K562 (cell line): ENCODE measurements around the gene VARS1. TPM values are rescaled to one million over a fixed set of nuclear protein-coding genes. Genes with fewer than 3 reads are reported as not detected.
A peak's percentile ranks its signal among the peaks of the same experiment; 100 is the strongest.

Experiments used
- DIDO1 ChIP-seq: fragments of 450-650 bp; IDR thresholded peaks from 2 replicates; pipeline ENCODE4 v1.6.1; 2016; ENCODE audit warnings: low read depth, missing biosample characterization, missing genetic modification characterization
- ESRRA ChIP-seq: fragments of 450-650 bp; IDR thresholded peaks from 2 replicates; pipeline ENCODE4 v1.6.1; 2014; ENCODE audit warnings: low read depth, mild to moderate bottlenecking, moderate library complexity, borderline replicate concordance
- GATA2 ChIP-seq: sonication (generic); formaldehyde crosslinking; IDR thresholded peaks from 2 replicates; pipeline ENCODE4 v1.4.0; 2020; ENCODE audit warnings: mild to moderate bottlenecking, missing genetic modification reagents
- GTF2F1 ChIP-seq: IDR thresholded peaks from 2 replicates; pipeline ENCODE4 v1.6.1; 2011; ENCODE audit warnings: low read depth, low read length, improper control_type of control experiment
- JUNB ChIP-seq: fragments of 450-650 bp; formaldehyde crosslinking; conservative IDR thresholded peaks from 2 replicates; pipeline ENCODE4 v1.4.0; 2020; ENCODE audit warnings: mild to moderate bottlenecking
- JUND ChIP-seq, 2 experiments: IDR thresholded peaks; 2 replicates in 1 of 2; 3 replicates in 1 of 2; pipeline ENCODE4 v1.6.1; 2011; ENCODE audit warnings: borderline replicate concordance in 2 of 2, low read depth in 2 of 2, low read length in 2 of 2, improper control_type of control experiment in 1 of 2, missing biosample characterization in 1 of 2, missing genetic modification characterization in 1 of 2, missing genetic modification reagents in 1 of 2
- NR2C1 ChIP-seq, 2 experiments: fragments of 450-650 bp; IDR thresholded peaks; 2 replicates each; pipeline ENCODE4 v1.6.1; 2017; ENCODE audit warnings: mild to moderate bottlenecking in 2 of 2, antibody characterized with exemption in 1 of 2, inconsistent platforms in 1 of 2, missing compliant biosample characterization in 1 of 2, missing genetic modification characterization in 1 of 2
- PTTG1 ChIP-seq: fragments of 450-650 bp; IDR thresholded peaks from 2 replicates; pipeline ENCODE4 v1.6.1; 2016; ENCODE audit warnings: low read depth, mild to moderate bottlenecking, missing genetic modification characterization, missing compliant biosample characterization
- RAD51 ChIP-seq: fragments of 450-650 bp; IDR thresholded peaks from 2 replicates; pipeline ENCODE4 v1.7.1; 2016; ENCODE audit warnings: low read depth, mild to moderate bottlenecking, borderline replicate concordance
- SMAD4 ChIP-seq: fragments of 250-450 bp; sonication (Bioruptor Pico); conservative IDR thresholded peaks from 2 replicates; pipeline ENCODE4 v1.8.0; 2021; ENCODE audit warnings: inconsistent platforms, mild to moderate bottlenecking, moderate library complexity
- THRAP3 ChIP-seq: fragments of 450-650 bp; IDR thresholded peaks from 2 replicates; pipeline ENCODE4 v1.6.1; 2016; ENCODE audit warnings: mild to moderate bottlenecking, inconsistent platforms, borderline replicate concordance
- XRCC4 ChIP-seq: IDR thresholded peaks from one replicate; pipeline ENCODE4 v1.6.1; 2011; ENCODE audit not compliant: insufficient read depth, insufficient read length; ENCODE audit errors: extremely low read depth
- ZNF507 ChIP-seq: conservative IDR thresholded peaks from 2 replicates; pipeline ENCODE4 v1.6.1; 2017; ENCODE audit warnings: missing genetic modification characterization, missing compliant biosample characterization
- ZNF644 ChIP-seq: fragments of 200-800 bp; sonication (Bioruptor generic); IDR thresholded peaks from 2 replicates; pipeline ENCODE4 v1.6.1; 2016; ENCODE audit warnings: low read depth, missing genetic modification characterization, missing compliant biosample characterization
- polyA plus RNA-seq, 8 experiments: library from polyadenylated mRNA; depleted of rRNA in 4 of 8; stranded (reverse) in 5 of 8; unstranded in 3 of 8; fragments of >200 nt; fragmentation: Nextera tagmentation in 2 of 8; fragmentation: Illumina TruSeq in 1 of 8; extraction: Ambion mirVana in 2 of 8; extraction: Trizol in 1 of 8; gene quantifications; 2 replicates each; pipeline versions ENCODE4 v1.2.1 to v1.2.3, GENCODE V29; 2011 to 2014; ENCODE audit warnings: inconsistent platforms in 1 of 8, missing spikeins in 1 of 8
- total RNA-seq, 7 experiments: library from RNA; depleted of rRNA in 6 of 7; stranded (reverse); fragments of >200 nt in 6 of 7; fragmentation: Illumina TruSeq in 2 of 7; extraction: Trizol in 2 of 7; gene quantifications; 2 replicates each; pipeline versions ENCODE4 v1.2.1 to v1.2.3, GENCODE V29; 2011 to 2021; ENCODE audit warnings: low replicate concordance in 1 of 7
- TF ChIP-seq, protein P1 (sequence below): fragments of 150-350 bp; IDR thresholded peaks from 2 replicates; pipeline ENCODE4 v1.6.1; 2014; ENCODE audit warnings: low read depth, mild to moderate bottlenecking, low read length, borderline replicate concordance
- TF ChIP-seq, protein P2 (sequence below): IDR thresholded peaks from 2 replicates; pipeline ENCODE4 v1.6.1; 2014; ENCODE audit warnings: antibody characterized with exemption
- TF ChIP-seq, protein P3 (sequence below): fragments of 450-650 bp; IDR thresholded peaks from 2 replicates; pipeline ENCODE4 v1.6.1; 2016; ENCODE audit warnings: low read depth, mild to moderate bottlenecking, moderate library complexity
- TF ChIP-seq, protein P4 (sequence below): fragments of 250-450 bp; sonication (Bioruptor Pico); IDR thresholded peaks from 2 replicates; pipeline ENCODE4 v1.5.0; 2020; ENCODE audit warnings: mild to moderate bottlenecking, borderline replicate concordance

VARS1 gene
- total and polyA plus RNA-seq, 9 of the 15 experiments (the other 6 are each of a cell fraction or from before 2014, with no cell fraction given), result 2.9 to 488 (median 130) TPM

DNA sequence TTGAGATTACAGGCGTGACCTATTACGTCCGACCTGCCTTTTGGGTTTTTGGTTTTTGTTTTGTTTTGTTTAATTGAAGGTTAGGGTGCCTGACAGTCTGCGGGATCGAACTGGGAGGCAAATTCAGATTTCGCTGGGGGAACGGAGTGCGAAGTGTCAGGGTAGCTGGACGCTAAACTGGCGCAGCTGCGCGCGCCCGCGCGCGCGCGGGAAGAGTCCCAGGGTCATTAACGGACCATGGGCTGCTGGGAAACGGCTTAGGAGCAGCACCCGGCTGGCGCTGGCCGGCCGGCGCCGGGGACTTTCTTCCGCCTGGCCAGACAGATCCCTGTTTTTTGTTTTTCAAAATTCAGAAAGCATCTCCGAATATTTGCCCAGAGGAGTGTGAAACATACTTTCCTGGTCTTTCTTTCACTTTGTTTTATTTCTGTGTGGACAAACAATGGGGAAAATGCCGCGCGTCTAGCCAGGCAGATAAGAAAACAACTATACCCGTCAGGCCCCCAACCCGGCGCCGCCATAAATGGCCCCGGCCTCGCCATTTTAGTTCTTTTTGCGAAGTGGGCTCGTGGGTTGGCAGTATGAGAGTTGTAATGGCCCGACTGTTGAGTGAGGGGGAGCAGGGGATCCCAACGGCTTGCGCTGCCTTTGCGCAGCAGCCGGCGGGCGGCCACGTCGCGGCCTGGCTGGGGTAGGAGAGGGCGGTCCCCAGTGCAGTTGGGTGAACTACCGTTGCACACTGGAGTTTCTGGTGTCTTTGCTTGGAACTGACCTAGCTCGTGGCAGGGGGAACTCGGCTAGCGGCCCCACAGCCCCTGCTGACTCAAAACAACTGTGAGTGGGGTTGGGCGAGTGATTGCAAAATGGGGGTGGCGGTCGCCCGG is 39.1 kb upstream of the VARS1 start (continued):
- TF ChIP-seq, protein P1, sequence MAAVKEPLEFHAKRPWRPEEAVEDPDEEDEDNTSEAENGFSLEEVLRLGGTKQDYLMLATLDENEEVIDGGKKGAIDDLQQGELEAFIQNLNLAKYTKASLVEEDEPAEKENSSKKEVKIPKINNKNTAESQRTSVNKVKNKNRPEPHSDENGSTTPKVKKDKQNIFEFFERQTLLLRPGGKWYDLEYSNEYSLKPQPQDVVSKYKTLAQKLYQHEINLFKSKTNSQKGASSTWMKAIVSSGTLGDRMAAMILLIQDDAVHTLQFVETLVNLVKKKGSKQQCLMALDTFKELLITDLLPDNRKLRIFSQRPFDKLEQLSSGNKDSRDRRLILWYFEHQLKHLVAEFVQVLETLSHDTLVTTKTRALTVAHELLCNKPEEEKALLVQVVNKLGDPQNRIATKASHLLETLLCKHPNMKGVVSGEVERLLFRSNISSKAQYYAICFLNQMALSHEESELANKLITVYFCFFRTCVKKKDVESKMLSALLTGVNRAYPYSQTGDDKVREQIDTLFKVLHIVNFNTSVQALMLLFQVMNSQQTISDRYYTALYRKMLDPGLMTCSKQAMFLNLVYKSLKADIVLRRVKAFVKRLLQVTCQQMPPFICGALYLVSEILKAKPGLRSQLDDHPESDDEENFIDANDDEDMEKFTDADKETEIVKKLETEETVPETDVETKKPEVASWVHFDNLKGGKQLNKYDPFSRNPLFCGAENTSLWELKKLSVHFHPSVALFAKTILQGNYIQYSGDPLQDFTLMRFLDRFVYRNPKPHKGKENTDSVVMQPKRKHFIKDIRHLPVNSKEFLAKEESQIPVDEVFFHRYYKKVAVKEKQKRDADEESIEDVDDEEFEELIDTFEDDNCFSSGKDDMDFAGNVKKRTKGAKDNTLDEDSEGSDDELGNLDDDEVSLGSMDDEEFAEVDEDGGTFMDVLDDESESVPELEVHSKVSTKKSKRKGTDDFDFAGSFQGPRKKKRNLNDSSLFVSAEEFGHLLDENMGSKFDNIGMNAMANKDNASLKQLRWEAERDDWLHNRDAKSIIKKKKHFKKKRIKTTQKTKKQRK, result 0 out of 2 replicates have a peak, but pooled peaks have one; percentile 11
- TF ChIP-seq DIDO1 (tag) (peak; percentile 52), GATA2 (0 out of 2 replicates have a peak, but pooled peaks have one; percentile 22), NR2C1 (IDR thresholded peaks at IDR 0.05) (no peak), NR2C1 (tag; IDR thresholded peaks at IDR 0.05) (peak; percentile 92), XRCC4 (no peak), ZNF644 (tag) (peak; percentile 92), JUNB (CRISPR knock-in tag) (no peak; the same call in 1 of the 2 replicates), JUND (IDR thresholded peaks at IDR 0.05; ENCODE audit: borderline replicate concordance, low read depth, low read length) (no peak; the same call in 1 of the 2 replicates), JUND (tag; IDR thresholded peaks at IDR 0.05; ENCODE audit: borderline replicate concordance, low read depth, low read length) (peak; percentile 62; the same call in 2 of the 3 replicates), GTF2F1 (peak; percentile 99), PTTG1 (tag) (no peak), THRAP3 (no peak), RAD51 (0 out of 2 replicates have a peak, but pooled peaks have one; percentile 12), SMAD4 (CRISPR knock-in tag) (peak; percentile 97), ESRRA (peak; percentile 64), ZNF507 (no peak)
- TF ChIP-seq, protein P2, sequence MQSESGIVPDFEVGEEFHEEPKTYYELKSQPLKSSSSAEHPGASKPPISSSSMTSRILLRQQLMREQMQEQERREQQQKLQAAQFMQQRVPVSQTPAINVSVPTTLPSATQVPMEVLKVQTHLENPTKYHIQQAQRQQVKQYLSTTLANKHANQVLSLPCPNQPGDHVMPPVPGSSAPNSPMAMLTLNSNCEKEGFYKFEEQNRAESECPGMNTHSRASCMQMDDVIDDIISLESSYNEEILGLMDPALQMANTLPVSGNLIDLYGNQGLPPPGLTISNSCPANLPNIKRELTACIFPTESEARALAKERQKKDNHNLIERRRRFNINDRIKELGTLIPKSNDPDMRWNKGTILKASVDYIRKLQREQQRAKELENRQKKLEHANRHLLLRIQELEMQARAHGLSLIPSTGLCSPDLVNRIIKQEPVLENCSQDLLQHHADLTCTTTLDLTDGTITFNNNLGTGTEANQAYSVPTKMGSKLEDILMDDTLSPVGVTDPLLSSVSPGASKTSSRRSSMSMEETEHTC, result no peak
- TF ChIP-seq, protein P3, sequence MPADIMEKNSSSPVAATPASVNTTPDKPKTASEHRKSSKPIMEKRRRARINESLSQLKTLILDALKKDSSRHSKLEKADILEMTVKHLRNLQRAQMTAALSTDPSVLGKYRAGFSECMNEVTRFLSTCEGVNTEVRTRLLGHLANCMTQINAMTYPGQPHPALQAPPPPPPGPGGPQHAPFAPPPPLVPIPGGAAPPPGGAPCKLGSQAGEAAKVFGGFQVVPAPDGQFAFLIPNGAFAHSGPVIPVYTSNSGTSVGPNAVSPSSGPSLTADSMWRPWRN, result peak; percentile 58
- TF ChIP-seq, protein P4, sequence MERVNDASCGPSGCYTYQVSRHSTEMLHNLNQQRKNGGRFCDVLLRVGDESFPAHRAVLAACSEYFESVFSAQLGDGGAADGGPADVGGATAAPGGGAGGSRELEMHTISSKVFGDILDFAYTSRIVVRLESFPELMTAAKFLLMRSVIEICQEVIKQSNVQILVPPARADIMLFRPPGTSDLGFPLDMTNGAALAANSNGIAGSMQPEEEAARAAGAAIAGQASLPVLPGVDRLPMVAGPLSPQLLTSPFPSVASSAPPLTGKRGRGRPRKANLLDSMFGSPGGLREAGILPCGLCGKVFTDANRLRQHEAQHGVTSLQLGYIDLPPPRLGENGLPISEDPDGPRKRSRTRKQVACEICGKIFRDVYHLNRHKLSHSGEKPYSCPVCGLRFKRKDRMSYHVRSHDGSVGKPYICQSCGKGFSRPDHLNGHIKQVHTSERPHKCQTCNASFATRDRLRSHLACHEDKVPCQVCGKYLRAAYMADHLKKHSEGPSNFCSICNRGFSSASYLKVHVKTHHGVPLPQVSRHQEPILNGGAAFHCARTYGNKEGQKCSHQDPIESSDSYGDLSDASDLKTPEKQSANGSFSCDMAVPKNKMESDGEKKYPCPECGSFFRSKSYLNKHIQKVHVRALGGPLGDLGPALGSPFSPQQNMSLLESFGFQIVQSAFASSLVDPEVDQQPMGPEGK (CRISPR knock-in tag), result no peak; the same call in none of the 2 replicates
